SU-DHL-6 (cell line): Measurements from ENCODE around the gene RSPH9.

Source experiments
- CTCF ChIP-seq: fragments of 200-600 bp; sonication (generic); IDR thresholded peaks from one replicate; pipeline ENCODE4 v1.5.1; 2017; ENCODE audit warnings: antibody characterized with exemption, mild to moderate bottlenecking, low read length, moderate library complexity; ENCODE audit not compliant: insufficient read depth, poor library complexity, severe bottlenecking
- EZH2phosphoT487 ChIP-seq: fragments of 200-600 bp; sonication (generic), shearing (Covaris generic); conservative IDR thresholded peaks from 2 replicates; pipeline ENCODE4 v1.6.1; 2018; ENCODE audit warnings: mild to moderate bottlenecking, antibody characterized with exemption, low read length, moderate library complexity, mixed read lengths

- no peak for TF ChIP-seq EZH2phosphoT487
- no peak for TF ChIP-seq CTCF
Measured at GRCh38 chr6:43604174-43604573, 40.7 kb upstream of the RSPH9 start.
